ENCODE measurements around the gene WDR47.
"Not testable (repeated sequence)": the region's sequence is repeated elsewhere in the genome, so short reads cannot be mapped to it uniquely, and the experiment has no call there.

WDR47 gene

GRCh38 chr1:108962681-108963051 is 79.2 kb downstream of the WDR47 start:
- no peak for DNase-seq (ENCODE audit: low read depth)

- no peak for DNase-seq (ENCODE audit: low read depth)
Measured at GRCh38 chr1:108961752-108962486, 80.0 kb downstream of the WDR47 start.

GRCh38 chr1:108961198-108961597 is 80.7 kb downstream of the WDR47 start:
- no peak for DNase-seq (ENCODE audit: low read depth)

GRCh38 chr1:108960719-108961118 is 81.2 kb downstream of the WDR47 start:
- no peak for DNase-seq (ENCODE audit: low read depth)

GRCh38 chr1:108957888-108958287 is 84.0 kb downstream of the WDR47 start:
- DNase-seq (ENCODE audit: low read depth): no peak

GRCh38 chr1:108955881-108956280 is 86.0 kb downstream of the WDR47 start:
- DNase-seq (ENCODE audit: low read depth): no peak

GRCh38 chr1:108955111-108955510 is 86.8 kb downstream of the WDR47 start:
- no peak for DNase-seq (ENCODE audit: low read depth)

GRCh38 chr1:108953452-108953851 is 88.5 kb downstream of the WDR47 start:
- DNase-seq (ENCODE audit: low read depth): no peak

- no peak for DNase-seq (ENCODE audit: low read depth)
Measured at GRCh38 chr1:108951242-108951641, 90.7 kb downstream of the WDR47 start.

GRCh38 chr1:108949044-108949443 is 92.9 kb downstream of the WDR47 start:
- no peak for DNase-seq (ENCODE audit: low read depth)

- DNase-seq (ENCODE audit: low read depth): no peak
Measured at GRCh38 chr1:108947871-108948525, 93.9 kb downstream of the WDR47 start.

- no peak for DNase-seq (ENCODE audit: low read depth)
Measured at GRCh38 chr1:108936170-108936569, 105.7 kb downstream of the WDR47 start.

GRCh38 chr1:108933944-108934343 is 108.0 kb downstream of the WDR47 start:
- no peak for DNase-seq (ENCODE audit: low read depth)

GRCh38 chr1:108927565-108927964 is 114.3 kb downstream of the WDR47 start:
- not testable (repeated sequence) for DNase-seq (ENCODE audit: low read depth)

- DNase-seq (ENCODE audit: low read depth): no peak
Measured at GRCh38 chr1:108925920-108926319, 116.0 kb downstream of the WDR47 start.
